ENCODE data around the gene CENPL.
A peak's percentile ranks its signal among the peaks of the same experiment; 100 is the strongest.

CENPL gene

DNA sequence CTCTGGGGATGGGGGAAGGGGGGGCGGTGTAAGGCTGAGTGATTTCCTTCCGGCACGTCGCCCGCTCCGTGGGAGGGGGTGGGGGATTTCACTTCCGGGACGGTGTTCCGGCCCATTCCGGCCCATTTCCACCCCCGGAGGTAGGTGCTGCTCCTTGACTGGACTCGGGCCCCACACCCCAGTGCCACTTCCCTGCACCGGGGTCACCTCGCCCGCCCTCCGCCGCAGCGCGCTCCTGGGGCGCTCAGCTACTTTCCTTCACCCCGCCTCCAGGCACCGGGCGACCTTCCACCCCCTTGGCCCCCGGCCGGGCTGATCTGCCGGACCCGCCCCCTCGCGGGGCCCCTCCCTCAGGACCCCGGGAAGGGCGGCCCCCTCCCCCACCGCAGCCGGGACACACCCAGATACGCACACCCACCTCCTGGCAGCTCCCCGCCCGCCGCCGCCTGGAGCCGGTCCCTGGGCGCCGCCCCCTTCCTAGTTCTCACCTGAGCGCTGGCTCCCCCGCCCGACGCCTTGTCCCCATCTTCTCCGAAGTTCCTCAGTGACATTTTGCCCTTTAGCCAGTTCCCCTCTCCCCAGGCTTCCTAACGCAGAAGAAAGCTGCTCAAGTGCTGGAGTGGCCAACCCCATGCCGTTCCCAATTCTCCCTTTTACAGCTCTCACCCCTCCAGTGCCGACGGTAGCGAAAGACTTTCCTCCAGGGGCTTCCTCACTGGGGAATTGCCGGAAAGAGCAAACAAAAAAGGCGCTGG, 43.8 kb upstream of the CENPL start, which contains the start of gene ZBTB37:
Gene ZBTB37, plus strand, starts transcription at position 115 of the 755 bp plus-strand sequence. CDS start 1,846 bp downstream, outside the sequence.
- CTCF ChIA-PET = interaction anchor here (1.2 kb wide), 1 partner anchor 10 kb away, joined by 3 read pairs; no protein-coding TSS in a partner anchor
- no peak for DNase-seq (ENCODE audit: low read depth, low spot score)
- TF ChIP-seq, protein P1, sequence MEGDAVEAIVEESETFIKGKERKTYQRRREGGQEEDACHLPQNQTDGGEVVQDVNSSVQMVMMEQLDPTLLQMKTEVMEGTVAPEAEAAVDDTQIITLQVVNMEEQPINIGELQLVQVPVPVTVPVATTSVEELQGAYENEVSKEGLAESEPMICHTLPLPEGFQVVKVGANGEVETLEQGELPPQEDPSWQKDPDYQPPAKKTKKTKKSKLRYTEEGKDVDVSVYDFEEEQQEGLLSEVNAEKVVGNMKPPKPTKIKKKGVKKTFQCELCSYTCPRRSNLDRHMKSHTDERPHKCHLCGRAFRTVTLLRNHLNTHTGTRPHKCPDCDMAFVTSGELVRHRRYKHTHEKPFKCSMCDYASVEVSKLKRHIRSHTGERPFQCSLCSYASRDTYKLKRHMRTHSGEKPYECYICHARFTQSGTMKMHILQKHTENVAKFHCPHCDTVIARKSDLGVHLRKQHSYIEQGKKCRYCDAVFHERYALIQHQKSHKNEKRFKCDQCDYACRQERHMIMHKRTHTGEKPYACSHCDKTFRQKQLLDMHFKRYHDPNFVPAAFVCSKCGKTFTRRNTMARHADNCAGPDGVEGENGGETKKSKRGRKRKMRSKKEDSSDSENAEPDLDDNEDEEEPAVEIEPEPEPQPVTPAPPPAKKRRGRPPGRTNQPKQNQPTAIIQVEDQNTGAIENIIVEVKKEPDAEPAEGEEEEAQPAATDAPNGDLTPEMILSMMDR (IDR thresholded peaks at IDR 0.05; ENCODE audit: insufficient read depth, low read length, missing control alignments) = no peak
- H3K4me3 ChIP-seq (ENCODE audit: low read depth, low read length) = peak within 1 kb of the TSS; percentile 88
- POLR2A ChIA-PET = interaction anchor here (0.6 to 1.6 kb wide), 18 partner anchors 8 to 966 kb away, joined by 3 to 13 read pairs (median 4); partner anchors contain the start of genes CENPL, DARS2 and RC3H1

DNA sequence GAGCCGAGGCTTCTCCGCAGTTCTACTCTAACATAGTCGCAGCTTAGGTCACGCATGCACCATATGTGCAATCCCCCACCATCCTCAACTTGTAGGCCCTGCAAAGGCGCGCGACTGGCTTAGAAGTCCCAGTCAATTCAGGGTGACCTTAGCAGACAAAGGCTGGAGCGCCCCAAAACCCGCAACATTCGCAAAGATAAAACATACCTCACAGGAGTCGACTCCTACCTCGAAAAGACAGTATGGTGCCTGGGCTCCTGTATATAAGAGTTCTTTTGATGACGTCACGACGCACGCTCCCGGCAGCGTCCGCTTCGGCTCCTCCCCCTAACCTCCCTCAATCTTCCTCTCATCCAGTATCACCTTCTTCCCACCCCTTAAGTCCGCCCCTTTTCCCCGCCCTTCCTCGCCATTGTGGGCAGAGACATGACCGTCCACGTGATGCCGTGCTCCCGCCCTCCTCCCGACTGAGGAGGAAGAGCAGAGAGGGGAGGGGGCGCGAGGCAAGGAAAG, 43.1 kb upstream of the CENPL start, which contains the start of gene GAS5:
Gene GAS5, minus strand, starts transcription at position 237 of the 513 bp plus-strand sequence.
- TF ChIP-seq, protein P1 (IDR thresholded peaks at IDR 0.05; ENCODE audit: insufficient read depth, low read length, missing control alignments) = no peak
- H3K4me3 ChIP-seq (ENCODE audit: low read depth, low read length) = peak within 1 kb of the TSS; percentile 88
- POLR2A ChIA-PET = interaction anchor here (0.6 to 1.6 kb wide), 19 partner anchors 8 to 965 kb away, joined by 3 to 13 read pairs (median 4); partner anchors contain the start of genes CENPL, DARS2 and RC3H1
- CTCF ChIA-PET = no interaction called here
- DNase-seq (ENCODE audit: low read depth, low spot score) = peak; percentile 99

DNA sequence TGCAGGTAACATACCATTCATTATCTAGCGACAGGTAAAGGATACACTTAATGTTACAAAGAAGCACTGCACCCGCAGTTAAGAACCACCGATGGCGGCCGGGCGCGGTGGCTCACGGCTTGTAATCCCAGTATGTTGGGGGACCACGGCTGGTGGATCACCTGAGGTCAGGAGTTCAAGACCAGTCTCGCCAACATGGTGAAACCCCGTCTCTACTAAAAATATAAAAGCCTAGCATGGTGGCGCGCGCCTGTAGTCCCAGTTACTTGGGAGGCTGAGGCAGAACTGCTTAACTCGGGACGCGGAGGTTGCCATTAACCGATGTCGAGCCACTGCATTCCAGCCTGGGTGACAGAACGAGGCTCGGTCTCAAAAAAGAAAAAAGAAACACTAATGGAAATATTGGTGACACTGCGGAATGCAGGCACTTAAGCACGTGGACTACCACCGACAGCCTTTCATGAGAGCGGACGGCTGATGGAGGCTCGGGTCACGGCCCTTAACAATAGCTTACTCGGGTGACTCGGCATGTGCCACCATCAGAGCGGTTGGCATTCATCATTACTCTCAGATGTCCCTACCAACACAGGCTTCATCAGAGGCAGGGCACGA, 42.6 kb upstream of the CENPL start:
- POLR2A ChIA-PET = interaction anchor here (0.8 to 1.6 kb wide), 9 partner anchors 10 to 964 kb away, joined by 3 to 13 read pairs (median 4); partner anchors contain the start of genes CENPL and DARS2
- CTCF ChIA-PET = no interaction called here
- TF ChIP-seq, protein P1 (IDR thresholded peaks at IDR 0.05; ENCODE audit: insufficient read depth, low read length, missing control alignments) = no peak
- peak overlapping the region; percentile 88 for H3K4me3 ChIP-seq (ENCODE audit: low read depth, low read length)
- no peak for DNase-seq (ENCODE audit: low read depth, low spot score)

DNA sequence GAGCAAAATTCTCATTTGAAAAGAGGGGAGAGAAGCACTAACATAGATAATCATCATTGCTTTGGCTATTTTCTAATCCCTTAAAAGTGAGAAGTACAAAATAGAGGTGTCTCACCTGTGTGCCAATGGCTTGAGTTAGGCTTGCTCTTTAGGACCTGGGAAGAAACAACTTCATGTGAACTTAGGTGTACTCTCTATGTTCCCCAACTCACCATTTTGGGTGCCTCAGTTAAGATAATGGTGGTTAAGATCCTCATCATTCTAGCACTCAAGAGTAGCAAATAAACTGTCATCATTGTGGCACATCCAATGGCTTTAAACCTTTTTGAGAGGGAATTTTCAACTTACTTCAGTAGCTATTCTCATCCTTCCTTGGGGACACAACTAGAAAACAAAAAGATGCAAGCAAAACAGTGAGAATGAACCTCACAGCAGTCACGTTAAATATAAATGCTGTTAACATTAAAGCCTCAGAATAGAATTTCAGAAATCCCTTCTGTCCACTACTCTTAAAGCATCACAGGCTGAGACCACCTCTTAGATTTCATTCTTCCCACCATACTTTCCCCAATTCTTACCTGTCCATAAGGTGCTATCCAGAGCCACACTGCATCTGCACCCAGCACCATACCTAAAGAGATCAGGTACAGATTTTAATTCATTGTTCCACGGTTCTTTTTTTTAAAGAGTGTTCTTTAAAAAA, 41.9 kb upstream of the CENPL start:
- TF ChIP-seq, protein P1 (IDR thresholded peaks at IDR 0.05; ENCODE audit: insufficient read depth, low read length, missing control alignments) = no peak
- DNase-seq (ENCODE audit: low read depth, low spot score) = no peak
- peak overlapping the region; percentile 88 for H3K4me3 ChIP-seq (ENCODE audit: low read depth, low read length)
- ChIA-PET CTCF (no interaction called here), POLR2A (interaction anchor here (1.2 kb wide), 1 partner anchor 10 kb away, joined by 6 read pairs; no protein-coding TSS in a partner anchor)

DNA sequence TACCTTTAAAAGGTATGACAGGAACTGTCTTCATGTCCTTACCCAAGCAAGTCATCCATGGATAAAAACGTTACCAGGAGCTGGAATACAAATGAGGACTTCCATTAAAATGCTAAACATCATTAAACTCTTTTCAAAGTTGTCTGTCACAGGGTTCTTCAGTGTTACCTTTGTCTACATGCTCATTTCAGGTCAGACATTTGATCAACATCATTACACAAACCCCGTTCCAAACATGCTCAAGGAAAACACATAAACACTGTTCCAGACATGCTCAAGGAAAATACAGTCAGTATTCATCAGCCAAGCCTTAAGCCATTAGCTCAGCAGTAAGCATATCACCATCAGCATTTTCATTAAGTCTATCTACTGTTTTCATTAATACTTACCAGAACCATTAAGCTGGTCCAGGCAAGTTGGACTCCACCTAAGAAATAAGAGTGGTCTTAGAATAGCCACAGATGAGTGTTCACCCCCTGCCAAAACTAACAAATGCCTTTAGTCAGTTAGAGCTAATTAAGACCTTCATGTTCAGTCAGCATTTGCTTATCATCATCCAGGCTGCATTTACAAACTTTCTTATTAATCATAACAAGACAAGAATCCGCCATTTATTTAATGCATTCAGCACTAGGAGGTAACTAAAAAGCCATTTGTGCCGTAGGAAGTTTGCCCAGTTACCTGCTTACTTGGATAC, 40.9 kb upstream of the CENPL start:
- POLR2A ChIA-PET = interaction anchor here (0.6 to 1.2 kb wide), 2 partner anchors 9 to 40 kb away, joined by 3 to 6 read pairs; no protein-coding TSS in a partner anchor
- TF ChIP-seq, protein P1 (IDR thresholded peaks at IDR 0.05; ENCODE audit: insufficient read depth, low read length, missing control alignments) = no peak
- no peak for DNase-seq (ENCODE audit: low read depth, low spot score)
- CTCF ChIA-PET = interaction anchor here (1.3 to 2.5 kb wide), 4 partner anchors 9 to 446 kb away, joined by 3 to 6 read pairs (median 4); no protein-coding TSS in a partner anchor
- peak overlapping the region; percentile 88 for H3K4me3 ChIP-seq (ENCODE audit: low read depth, low read length)

Data from AG04449 (cell line).